Spleen (tissue), 11 donors: Measurements from ENCODE around the gene KDR. TPM values are rescaled to one million over a fixed set of nuclear protein-coding genes. Genes with fewer than 3 reads are reported as not detected.

ENCODE experiments used
- DNase-seq: peaks from one replicate; pipeline ENCODE4 v3.0.0-alpha.2; 2020
- H3K27ac ChIP-seq, 8 donors: fragments of 200-600 bp; sonication (generic) in 7 of 8; 1 replicate in 4 of 8; 2 replicates in 4 of 8; pipeline versions ENCODE4 v1.5.0 to v1.8.0; 2016 to 2021; ENCODE audit warnings: inconsistent platforms in 4 of 8, mild to moderate bottlenecking in 4 of 8, moderate library complexity in 1 of 8
- H3K27me3 ChIP-seq, 7 donors: fragments of 200-600 bp; sonication (generic) in 6 of 7; replicated peaks in 1 of 7; 1 replicate in 4 of 7; 2 replicates in 3 of 7; pipeline versions ENCODE4 v1.5.0 to v1.8.0; 2016 to 2021; ENCODE audit warnings: inconsistent platforms in 3 of 7, mild to moderate bottlenecking in 1 of 7
- H3K36me3 ChIP-seq, 6 donors: fragments of 200-600 bp; sonication (generic) in 5 of 6; 1 replicate in 4 of 6; 2 replicates in 2 of 6; pipeline versions ENCODE4 v1.5.0 to v1.8.0; 2016 to 2021; ENCODE audit warnings: inconsistent platforms in 2 of 6
- H3K4me1 ChIP-seq, 6 donors: fragments of 200-600 bp; sonication (generic) in 5 of 6; 1 replicate in 3 of 6; 2 replicates in 3 of 6; pipeline versions ENCODE4 v1.5.0 to v1.8.0; 2016 to 2021; ENCODE audit warnings: inconsistent platforms in 3 of 6
- H3K4me3 ChIP-seq, 8 donors: fragments of 200-600 bp; sonication (generic) in 7 of 8; 1 replicate in 4 of 8; 2 replicates in 4 of 8; pipeline versions ENCODE4 v1.5.0 to v1.8.0; 2016 to 2021; ENCODE audit warnings: inconsistent platforms in 4 of 8, mild to moderate bottlenecking in 4 of 8, moderate library complexity in 2 of 8
- H3K9me3 ChIP-seq, 8 donors: fragments of 200-600 bp; sonication (generic) in 7 of 8; 1 replicate in 4 of 8; 2 replicates in 4 of 8; pipeline versions ENCODE4 v1.5.0 to v1.8.0; 2016 to 2021; ENCODE audit warnings: inconsistent platforms in 4 of 8
- CTCF ChIP-seq, 11 experiments: fragments of 200-600 bp in 7 of 11; fragments of 450-650 bp in 4 of 11; sonication (generic) in 4 of 11; IDR thresholded peaks in 8 of 11; conservative IDR thresholded peaks in 3 of 11; 1 replicate in 7 of 11; 2 replicates in 4 of 11; pipeline versions ENCODE4 v1.4.0 to v1.8.0; 2016 to 2021; ENCODE audit warnings: antibody characterized with exemption in 11 of 11, inconsistent platforms in 4 of 11, mild to moderate bottlenecking in 1 of 11
- POLR2A ChIP-seq, 3 donors: fragments of 450-650 bp; IDR thresholded peaks; one replicate each; pipeline ENCODE4 v1.5.1; 2017; ENCODE audit warnings: antibody characterized with exemption in 3 of 3, mild to moderate bottlenecking in 1 of 3
- POLR2AphosphoS5 ChIP-seq, 3 donors: sonication (generic); formaldehyde crosslinking; IDR thresholded peaks; one replicate each; pipeline ENCODE4 v1.5.1; 2017; ENCODE audit warnings: antibody characterized with exemption in 3 of 3
- WGBS, 5 donors: extraction: QIAGEN DNeasy Blood & Tissue Kit in 3 of 5; methylation state at CpG; one replicate each; pipeline versions ENCODE4 v1.1.5 to v1.1.7; 2013 to 2018; 5-methylcytosine and 5-hydroxymethylcytosine counted together
- intact Hi-C: fragments of 100-400 bp; cut with DNase I; formaldehyde crosslinking; loops from one replicate; pipeline ENCODE4 v1.15.0; 2023; ENCODE audit warnings: low total_unique reads
- polyA plus RNA-seq, 3 donors: library from polyadenylated mRNA; stranded (reverse); fragments of 200-250 nt; gene quantifications; one replicate each; pipeline ENCODE4 v1.2.1, GENCODE V29; 2013
- total RNA-seq, 7 donors: library from RNA; depleted of rRNA in 3 of 7; stranded (reverse); fragments of >200 nt in 3 of 7; fragmentation: NEBNext Ultra II Directional in 4 of 7; extraction: Animal tissue kit (Norgen Biotek cat#: 25700) in 4 of 7; gene quantifications; one replicate each; pipeline versions ENCODE4 v1.1.0 to v1.2.1, GENCODE V29; 2016 to 2021
- donor health status: healthy with polysubstance abuse.
- donor health status: DM: no; HTN: no; CAD: no; lungs with moderate emphysema.
- donor health status: DM: no; HTN: no; CAD: no.
- donor health status: Bipolar disorder and iron deficiency.
- donor health status: healthy.
- donor health status: DM: no; HTN: no; CAD: no.
- donor health status: DM: yes; HTN: yes; CAD: no.

KDR gene
- total and polyA plus RNA-seq, 10 donors: 1.2 to 25.0 (median 19.0) TPM

GRCh38 chr4:55143858-55144257, 18.5 kb upstream of the KDR start:
- Histone ChIP-seq H3K27ac (no peak overlapping the region), H3K4me3 (no peak overlapping the region), H3K4me1 (no peaks in the 10 kb centered on the region), H3K27me3 (peaks cover 0 to 15% (median 0%) of the 10 kb centered on the region in 7 donors), H3K9me3 (no peaks in the 10 kb centered on the region), H3K36me3 (no peaks in the 10 kb centered on the region)
- 73 to 82% (median 74%) methylated on average over 2 of the region's 2 CpGs for WGBS, 5 donors
- TF ChIP-seq POLR2A (IDR thresholded peaks at IDR 0.05) (no peak), CTCF (IDR thresholded peaks at IDR 0.05 in 8 of 11, conservative IDR thresholded peaks at IDR 0.05 in 3 of 11) (no peak), POLR2AphosphoS5 (IDR thresholded peaks at IDR 0.05) (no peak)
- intact Hi-C loops: no loop called here
- DNase-seq: no peak

GRCh38 chr4:55138367-55138766, 13.0 kb upstream of the KDR start:
- Histone ChIP-seq H3K27ac (no peak overlapping the region), H3K27me3 (no peaks in the 10 kb centered on the region), H3K36me3 (no peaks in the 10 kb centered on the region), H3K4me1 (no peaks in the 10 kb centered on the region), H3K9me3 (no peaks in the 10 kb centered on the region), H3K4me3 (no peak overlapping the region)
- TF ChIP-seq POLR2AphosphoS5 (IDR thresholded peaks at IDR 0.05) (no peak), CTCF (IDR thresholded peaks at IDR 0.05 in 8 of 11, conservative IDR thresholded peaks at IDR 0.05 in 3 of 11) (no peak), POLR2A (IDR thresholded peaks at IDR 0.05) (no peak)
- no peak for DNase-seq
- intact Hi-C loops: no loop called here
- WGBS, 5 donors: 70 to 79% (median 75%) methylated on average over 4 of the region's 4 CpGs

- Histone ChIP-seq H3K27me3 (no peaks in the 10 kb centered on the region), H3K27ac (no peak overlapping the region), H3K36me3 (no peaks in the 10 kb centered on the region), H3K9me3 (no peaks in the 10 kb centered on the region), H3K4me3 (no peak overlapping the region), H3K4me1 (no peaks in the 10 kb centered on the region)
- 78 to 95% (median 88%) methylated on average over 2 of the region's 2 CpGs for WGBS, 5 donors
- TF ChIP-seq POLR2A (IDR thresholded peaks at IDR 0.05) (no peak), CTCF (IDR thresholded peaks at IDR 0.05 in 8 of 11, conservative IDR thresholded peaks at IDR 0.05 in 3 of 11) (no peak), POLR2AphosphoS5 (IDR thresholded peaks at IDR 0.05) (no peak)
- intact Hi-C loops: no loop called here
- DNase-seq: no peak
These were observed 11.2 kb upstream of the KDR start for GRCh38 chr4:55136634-55137033.

GRCh38 chr4:55133951-55134350, 8.6 kb upstream of the KDR start:
- Histone ChIP-seq H3K36me3 (no peaks in the 10 kb centered on the region), H3K4me1 (no peaks in the 10 kb centered on the region), H3K27ac (no peak overlapping the region), H3K27me3 (peaks cover 0 to 5% (median 0%) of the 10 kb centered on the region in 7 donors), H3K9me3 (no peaks in the 10 kb centered on the region), H3K4me3 (no peak overlapping the region)
- intact Hi-C loops: no loop called here
- 83 to 91% (median 84%) methylated on average over 3 of the region's 3 CpGs for WGBS, 5 donors
- TF ChIP-seq CTCF (IDR thresholded peaks at IDR 0.05 in 8 of 11, conservative IDR thresholded peaks at IDR 0.05 in 3 of 11) (no peak), POLR2AphosphoS5 (IDR thresholded peaks at IDR 0.05) (no peak), POLR2A (IDR thresholded peaks at IDR 0.05) (no peak)
- no peak for DNase-seq
